Measurements from ENCODE around the gene NLGN4X. TPM values are rescaled to one million over a fixed set of nuclear protein-coding genes. Genes with fewer than 3 reads are reported as not detected.

NLGN4X gene
- total and polyA plus RNA-seq, 2 donors (not counting 3 experiments of a cell fraction or from before 2014, with no cell fraction given) = 0.03 TPM; not detected in 1

- Histone ChIP-seq H2AFZ (ENCODE audit: low read depth, low read length) (no peak overlapping the region), H3K4me2 (ENCODE audit: insufficient read depth, low read length) (no peak overlapping the region), H3K4me1 (ENCODE audit: control insufficient read depth, extremely low read depth, insufficient read depth, low read length) (no peaks in the 10 kb centered on the region), H3K9me1 (replicated peaks; ENCODE audit: control insufficient read depth, extremely low read depth, insufficient read depth, low read length) (no peaks in the 10 kb centered on the region), H3K27ac (ENCODE audit: insufficient read depth, low read depth, low read length) (no peak overlapping the region), H3K27me3 (ENCODE audit: control insufficient read depth in 2 of 2, insufficient read depth in 2 of 2, low read length in 2 of 2) (no peaks in the 10 kb centered on the region), H3K36me3 (ENCODE audit: control insufficient read depth in 2 of 2, extremely low read depth in 1 of 2, insufficient read depth in 2 of 2, low read length in 2 of 2) (no peaks in the 10 kb centered on the region), H4K20me1 (replicated peaks; ENCODE audit: control insufficient read depth, extremely low read depth, insufficient read depth, low read length) (no peaks in the 10 kb centered on the region), H3K4me3 (replicated peaks in 1 of 3; ENCODE audit: insufficient read depth in 1 of 3, low read depth in 1 of 3, low read length in 3 of 3) (no peak overlapping the region), H3K9ac (replicated peaks; ENCODE audit: extremely low read depth, insufficient read depth, low read length) (no peak overlapping the region), H3K9me3 (replicated peaks; ENCODE audit: control insufficient read depth, insufficient read depth, low read length) (no peaks in the 10 kb centered on the region), H3K79me2 (ENCODE audit: control insufficient read depth, insufficient read depth, low read length) (no peaks in the 10 kb centered on the region)
- FAIRE-seq = no peak
- BruUV-seq (replicated peaks) = no TSS peak
- ChIA-PET POLR2A (no interaction called here), CTCF (no interaction called here)
- intact Hi-C loops (cut with micrococcal nuclease) (no loop called here), dilution Hi-C loops (cut with MboI; ENCODE audit: extremely low pct_ligation_motif_present, low sequenced_read_pairs) (no loop called here)
- no peak for TF ChIP-seq POLR2A (IDR thresholded peaks at IDR 0.05; ENCODE audit: low read depth, low read length)
- TF ChIP-seq MYC (IDR thresholded peaks at IDR 0.05; ENCODE audit: low read depth, low read length) = no peak
- no peak for TF ChIP-seq FOS (IDR thresholded peaks at IDR 0.05; ENCODE audit: borderline replicate concordance, insufficient read depth, low read length)
- no peak for TF ChIP-seq POLR2AphosphoS5 (IDR thresholded peaks at IDR 0.05; ENCODE audit: insufficient read depth, low read depth, low read length)
- no peak for TF ChIP-seq GATA2 (IDR thresholded peaks at IDR 0.05; ENCODE audit: insufficient read depth, insufficient read length, low read depth, low read length)
- no peak for TF ChIP-seq JUN (IDR thresholded peaks at IDR 0.05; ENCODE audit: borderline replicate concordance, insufficient read depth, insufficient read length, low read depth)
- no peak for TF ChIP-seq MAX (IDR thresholded peaks at IDR 0.05; ENCODE audit: insufficient read depth, insufficient read length)
- no peak for TF ChIP-seq EZH2 (IDR thresholded peaks at IDR 0.05; ENCODE audit: borderline replicate concordance, low read depth, low read length, severe bottlenecking)
- no peak for TF ChIP-seq CTCF (IDR thresholded peaks at IDR 0.05; ENCODE audit: extremely low read depth in 1 of 2, insufficient read depth in 1 of 2, low read depth in 1 of 2, low read length in 2 of 2)
- no peak for DNase-seq (ENCODE audit: low read depth, low spot score)
These were observed 9.9 kb upstream of the NLGN4X start for GRCh38 chrX:6238576-6238975.

Measured in endothelial cell of umbilical vein (primary cell).